GM23248 (cell line): ENCODE results near the gene HIP1. TPM values are rescaled to one million over a fixed set of nuclear protein-coding genes. Genes with fewer than 3 reads are reported as not detected.

ENCODE experiments used
- DNase-seq: peaks from one replicate; pipeline ENCODE4 v3.0.0-alpha.2; 2015
- H2AFZ ChIP-seq: fragments of 200-600 bp; sonication (generic); 2 replicates; pipeline ENCODE4 v1.6.1; 2016; ENCODE audit warnings: antibody characterized with exemption
- H3F3A ChIP-seq: fragments of 200-600 bp; sonication (generic); 2 replicates; pipeline ENCODE4 v1.6.1; 2016; ENCODE audit warnings: mild to moderate bottlenecking, antibody characterized with exemption, mixed run types; ENCODE audit not compliant: insufficient read depth
- H3K27ac ChIP-seq: fragments of 200-600 bp; sonication (generic); 2 replicates; pipeline ENCODE4 v1.5.1; 2016; ENCODE audit warnings: mild to moderate bottlenecking
- H3K27me3 ChIP-seq: fragments of 200-600 bp; sonication (generic); replicated peaks from 2 replicates; pipeline ENCODE4 v1.6.1; 2016; ENCODE audit warnings: mild to moderate bottlenecking; ENCODE audit not compliant: insufficient read depth
- H3K36me3 ChIP-seq: fragments of 200-600 bp; sonication (generic); 2 replicates; pipeline ENCODE4 v1.6.1; 2016; ENCODE audit warnings: low read depth, mild to moderate bottlenecking
- H3K4me1 ChIP-seq: fragments of 200-600 bp; sonication (generic); 2 replicates; pipeline ENCODE4 v1.6.1; 2016; ENCODE audit warnings: mild to moderate bottlenecking; ENCODE audit not compliant: insufficient read depth
- H3K4me2 ChIP-seq: fragments of 200-600 bp; sonication (generic); one replicate; pipeline ENCODE4 v1.6.1; 2016; ENCODE audit warnings: mild to moderate bottlenecking; ENCODE audit not compliant: unreplicated experiment
- H3K4me3 ChIP-seq: fragments of 200-600 bp; sonication (generic); 2 replicates; pipeline ENCODE4 v1.5.1; 2016; ENCODE audit warnings: mild to moderate bottlenecking
- H3K79me2 ChIP-seq: fragments of 200-600 bp; sonication (generic); 2 replicates; pipeline ENCODE4 v1.6.1; 2016; ENCODE audit warnings: mild to moderate bottlenecking; ENCODE audit not compliant: insufficient read depth
- H3K9ac ChIP-seq: fragments of 200-600 bp; sonication (generic); 2 replicates; pipeline ENCODE4 v1.6.1; 2016; ENCODE audit warnings: mild to moderate bottlenecking
- H3K9me2 ChIP-seq: fragments of 200-600 bp; sonication (generic); 2 replicates; pipeline ENCODE4 v1.6.1; 2016; ENCODE audit warnings: mixed run types, mild to moderate bottlenecking, moderate library complexity; ENCODE audit not compliant: insufficient read depth
- H3K9me3 ChIP-seq: fragments of 200-600 bp; sonication (generic); one replicate; pipeline ENCODE4 v1.6.1; 2017; ENCODE audit warnings: low read depth
- H4K20me1 ChIP-seq: fragments of 200-600 bp; sonication (generic); 2 replicates; pipeline ENCODE4 v1.6.0; 2016; ENCODE audit not compliant: insufficient read depth
- EZH2 ChIP-seq: fragments of 200-600 bp; sonication (generic); IDR thresholded peaks from 2 replicates; pipeline ENCODE4 v1.6.1; 2018; ENCODE audit warnings: antibody characterized with exemption, mild to moderate bottlenecking; ENCODE audit not compliant: insufficient read depth, poor library complexity, severe bottlenecking
- EZH2phosphoT487 ChIP-seq: fragments of 200-600 bp; sonication (generic); IDR thresholded peaks from 2 replicates; pipeline ENCODE4 v1.6.1; 2018; ENCODE audit warnings: antibody characterized with exemption, moderate library complexity, mild to moderate bottlenecking, low read depth; ENCODE audit not compliant: insufficient read depth
- WGBS, 2 experiments: methylation state at CpG; one replicate each; pipeline ENCODE4 v1.1.6; 2015 to 2017; ENCODE audit warnings: low lambda C conversion rate in 2 of 2, low coverage in 1 of 2; ENCODE audit errors: missing lambda C conversion rate in 2 of 2; 5-methylcytosine and 5-hydroxymethylcytosine counted together
- in situ Hi-C: fragments of 300-500 bp; cut with MboI; formaldehyde crosslinking; loops from 2 replicates; pipeline ENCODE4 v1.15.0; 2020
- polyA plus RNA-seq: library from polyadenylated mRNA; unstranded; fragments of >200 nt; fragmentation: Nextera tagmentation; extraction: Ambion mirVana; gene quantifications from 2 replicates; pipeline ENCODE4 v1.2.1, GENCODE V29; 2016
- total RNA-seq: library from RNA; depleted of rRNA; stranded (reverse); fragments of >200 nt; shearing (Covaris generic); gene quantifications from 2 replicates; pipeline ENCODE4 v1.2.3, GENCODE V29; 2014

Gene HIP1
- total and polyA plus RNA-seq, 2 experiments from 2014 or later = 6.1 to 13.6 TPM

GRCh38 chr7:75690121-75690523 lies 48.6 kb downstream of the HIP1 start:
- no peaks in the 10 kb centered on the region for H4K20me1 ChIP-seq
- H3K9ac ChIP-seq = no peak overlapping the region
- H3K27ac ChIP-seq = no peak overlapping the region
- no peaks in the 10 kb centered on the region for H3F3A ChIP-seq
- H3K9me3 ChIP-seq = no peaks in the 10 kb centered on the region
- H3K9me2 ChIP-seq = no peaks in the 10 kb centered on the region
- no peak for TF ChIP-seq EZH2phosphoT487
- no peak for TF ChIP-seq EZH2
- in situ Hi-C loops = no loop called here
- WGBS, 2 experiments = 85 to 87% methylated on average over 5 of the region's 5 CpGs
- H3K4me2 ChIP-seq = no peak overlapping the region
- no peak overlapping the region for H2AFZ ChIP-seq
- DNase-seq = no peak
- no peak overlapping the region for H3K4me3 ChIP-seq
- no peaks in the 10 kb centered on the region for H3K79me2 ChIP-seq
- H3K36me3 ChIP-seq = no peaks in the 10 kb centered on the region
- H3K4me1 ChIP-seq = no peaks in the 10 kb centered on the region
- H3K27me3 ChIP-seq = no peaks in the 10 kb centered on the region

- 87 to 89% methylated on average over 20 of the region's 20 CpGs for WGBS, 2 experiments
- Histone ChIP-seq H3K4me3 (no peak overlapping the region), H3K9me2 (no peaks in the 10 kb centered on the region), H3F3A (no peaks in the 10 kb centered on the region), H3K27ac (no peak overlapping the region), H4K20me1 (no peaks in the 10 kb centered on the region), H3K4me1 (no peaks in the 10 kb centered on the region), H3K27me3 (no peaks in the 10 kb centered on the region), H3K9ac (no peak overlapping the region), H2AFZ (no peak overlapping the region), H3K79me2 (no peaks in the 10 kb centered on the region), H3K9me3 (no peaks in the 10 kb centered on the region), H3K36me3 (no peaks in the 10 kb centered on the region), H3K4me2 (no peak overlapping the region)
- in situ Hi-C loops = no loop called here
- DNase-seq = no peak
- no peak for TF ChIP-seq EZH2
- no peak for TF ChIP-seq EZH2phosphoT487
Measured at GRCh38 chr7:75689246-75690099, 49.3 kb downstream of the HIP1 start.

- TF ChIP-seq EZH2phosphoT487 = no peak
- H3F3A ChIP-seq = no peaks in the 10 kb centered on the region
- no peaks in the 10 kb centered on the region for H4K20me1 ChIP-seq
- H3K4me1 ChIP-seq = no peaks in the 10 kb centered on the region
- no peaks in the 10 kb centered on the region for H3K9me3 ChIP-seq
- no peaks in the 10 kb centered on the region for H3K27me3 ChIP-seq
- no peak overlapping the region for H3K27ac ChIP-seq
- no peak for DNase-seq
- no peaks in the 10 kb centered on the region for H3K79me2 ChIP-seq
- WGBS, 2 experiments = 77 to 83% methylated on average over 27 to 37 of the region's 37 CpGs
- H3K9me2 ChIP-seq = no peaks in the 10 kb centered on the region
- H3K9ac ChIP-seq = no peak overlapping the region
- in situ Hi-C loops = no loop called here
- no peak overlapping the region for H3K4me2 ChIP-seq
- H2AFZ ChIP-seq = no peak overlapping the region
- H3K36me3 ChIP-seq = no peaks in the 10 kb centered on the region
- no peak overlapping the region for H3K4me3 ChIP-seq
Measured at GRCh38 chr7:75688200-75689136, 50.3 kb downstream of the HIP1 start.

- H3K27ac ChIP-seq = no peak overlapping the region
- H3K9me2 ChIP-seq = no peaks in the 10 kb centered on the region
- H3K79me2 ChIP-seq = no peaks in the 10 kb centered on the region
- no peaks in the 10 kb centered on the region for H3K9me3 ChIP-seq
- H3K4me2 ChIP-seq = no peak overlapping the region
- no peak overlapping the region for H3K9ac ChIP-seq
- H3K36me3 ChIP-seq = no peaks in the 10 kb centered on the region
- no peaks in the 10 kb centered on the region for H3K27me3 ChIP-seq
- DNase-seq = no peak
- in situ Hi-C loops = no loop called here
- no peaks in the 10 kb centered on the region for H3K4me1 ChIP-seq
- no peak for TF ChIP-seq EZH2
- no peak for TF ChIP-seq EZH2phosphoT487
- no peaks in the 10 kb centered on the region for H3F3A ChIP-seq
- no peak overlapping the region for H2AFZ ChIP-seq
- no peak overlapping the region for H3K4me3 ChIP-seq
- H4K20me1 ChIP-seq = no peaks in the 10 kb centered on the region
- WGBS, 2 experiments = 94 to 98% methylated on average over 12 of the region's 12 CpGs
Measured at GRCh38 chr7:75687246-75688088, 51.3 kb downstream of the HIP1 start.
